Muscle of back (tissue), 11 donors: ENCODE measurements around the gene IGFBP2. TPM values are rescaled to one million over a fixed set of nuclear protein-coding genes. Genes with fewer than 3 reads are reported as not detected.
A peak's percentile ranks its signal among the peaks of the same experiment; 100 is the strongest.

Source experiments
- DNase-seq, 3 donors: peaks; one replicate each; pipeline versions ENCODE4 v3.0.0 to v3.0.0-alpha.2; 2013
- polyA plus RNA-seq, 10 donors: library from polyadenylated mRNA; unstranded; fragments of 120-200 nt; gene quantifications; one replicate each; pipeline ENCODE4 v1.2.1, GENCODE V29; 2013; ENCODE audit not compliant: insufficient read length in 10 of 10

IGFBP2 gene
- polyA plus RNA-seq, 10 donors, result 105 to 263 (median 161) TPM

DNA sequence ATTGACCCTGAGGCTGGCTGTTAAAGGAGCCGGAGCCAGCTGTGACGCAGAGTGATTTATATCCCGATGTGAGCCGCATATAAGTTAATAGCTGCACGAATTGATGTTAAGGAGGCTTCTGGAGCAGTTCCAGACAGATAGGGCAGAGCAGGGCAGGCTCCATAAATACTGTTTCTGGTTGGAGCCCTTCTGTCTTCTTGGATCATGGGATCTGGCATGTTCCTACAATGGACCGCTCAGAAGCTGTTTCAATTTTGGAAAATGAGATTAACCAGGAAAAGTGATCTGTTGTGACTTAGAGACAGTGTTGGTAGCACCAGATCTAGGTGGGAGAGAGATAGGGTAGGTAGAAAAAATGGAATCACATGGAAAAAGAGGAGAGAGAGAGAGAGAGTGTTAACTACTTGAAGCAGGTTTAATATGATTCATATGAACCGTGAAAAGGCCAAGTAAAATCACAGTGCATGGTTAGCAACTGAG lies 66.9 kb downstream of the IGFBP2 start:
- DNase-seq, result peak; percentile 65 to 80 (median 79)

DNA sequence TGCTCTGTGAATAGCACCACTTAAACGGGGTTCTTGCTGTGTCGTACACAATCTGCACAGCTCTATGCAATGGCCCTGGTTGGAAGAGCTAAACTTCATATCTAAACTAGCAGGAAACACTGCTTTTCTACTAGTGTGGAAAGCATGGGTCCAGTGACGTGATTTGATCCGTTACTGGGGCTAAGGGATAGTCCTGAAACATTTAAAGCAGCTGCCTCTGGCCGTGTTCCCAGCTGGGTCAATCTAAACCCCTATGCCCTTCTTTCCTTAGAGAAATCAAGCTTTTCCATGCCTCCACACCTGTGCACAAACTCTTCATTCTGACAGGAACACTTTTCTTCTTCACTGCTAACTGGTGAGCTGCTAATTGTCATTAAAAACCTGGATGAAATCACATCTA lies 67.6 kb downstream of the IGFBP2 start:
- DNase-seq, result peak in 1 of 3 donors; percentile 78

DNA sequence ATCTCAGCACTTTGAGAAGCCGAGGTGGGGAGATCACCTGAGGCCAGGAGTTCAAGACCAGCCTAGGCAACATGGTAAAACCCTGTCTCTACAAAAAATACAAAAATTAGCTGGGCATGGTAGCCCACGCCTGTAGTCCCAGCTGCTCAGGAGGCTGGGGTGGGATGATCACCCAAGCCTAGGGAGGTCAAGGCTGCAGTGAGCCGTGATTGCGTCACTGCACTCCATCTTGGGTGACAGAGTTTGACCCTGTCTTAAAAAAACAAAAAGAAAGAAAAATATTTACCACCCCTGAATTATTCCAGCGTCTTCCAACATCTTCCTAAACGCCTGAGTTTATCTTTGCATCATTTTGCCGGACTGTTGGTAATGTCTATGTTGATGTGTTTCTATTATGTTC lies 68.3 kb downstream of the IGFBP2 start:
- DNase-seq, result no peak

DNA sequence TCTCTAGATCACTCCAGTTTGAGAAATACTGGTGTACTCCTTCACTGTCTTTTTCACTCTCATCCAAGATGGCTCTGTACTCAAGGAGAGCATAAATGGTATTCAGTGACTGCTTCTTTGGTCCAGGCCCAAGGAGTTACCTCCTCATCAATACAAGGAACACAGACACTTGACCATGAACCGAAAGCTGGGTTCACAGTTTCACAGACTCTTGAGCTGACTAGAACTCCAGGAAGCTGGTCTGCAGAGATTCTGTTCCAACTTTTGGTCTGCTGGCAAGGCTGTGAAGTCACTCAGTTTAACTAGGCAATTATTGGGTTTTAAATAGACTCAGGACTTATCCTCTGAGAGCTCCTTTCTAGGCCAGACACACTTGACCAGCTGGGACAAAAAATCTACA lies 69.5 kb downstream of the IGFBP2 start:
- no peak for DNase-seq

DNA sequence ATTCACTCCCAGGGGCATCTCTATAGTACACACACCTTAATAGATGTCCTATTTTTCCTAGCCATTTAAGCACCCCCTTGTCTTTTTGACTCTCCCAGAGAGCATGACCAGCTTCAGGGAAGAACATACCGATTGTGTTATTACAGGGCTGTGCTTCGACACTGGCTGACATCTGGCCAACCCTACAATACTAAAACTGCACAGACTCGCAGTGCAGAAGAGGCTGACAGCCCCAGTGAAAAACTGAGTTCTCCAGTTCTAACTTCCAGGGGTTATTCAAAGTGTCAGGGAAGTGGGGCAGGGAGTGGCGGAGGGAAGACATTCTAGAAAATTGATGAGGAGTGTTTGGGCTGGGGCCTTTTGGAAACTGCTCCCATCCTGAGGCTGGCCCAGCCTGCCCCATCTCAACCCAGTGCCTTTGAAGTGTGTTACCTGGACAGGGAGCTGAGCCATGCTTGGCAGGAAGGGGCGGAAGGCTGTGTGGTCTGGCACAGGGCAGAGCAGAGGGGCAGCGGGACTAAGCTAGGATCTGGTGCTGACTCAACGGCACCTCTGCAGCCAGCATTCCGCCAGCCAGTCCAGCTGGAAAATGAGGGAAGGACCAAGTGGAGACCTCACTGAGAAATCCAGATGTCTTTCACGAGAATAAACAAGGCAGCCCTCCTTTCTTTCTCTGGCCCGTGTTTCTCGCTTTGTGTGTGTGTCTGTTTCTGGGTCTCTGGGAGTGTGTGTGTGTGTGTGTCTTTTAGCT lies 77.5 kb downstream of the IGFBP2 start:
- DNase-seq, result peak; percentile 74 to 94 (median 85)

DNA sequence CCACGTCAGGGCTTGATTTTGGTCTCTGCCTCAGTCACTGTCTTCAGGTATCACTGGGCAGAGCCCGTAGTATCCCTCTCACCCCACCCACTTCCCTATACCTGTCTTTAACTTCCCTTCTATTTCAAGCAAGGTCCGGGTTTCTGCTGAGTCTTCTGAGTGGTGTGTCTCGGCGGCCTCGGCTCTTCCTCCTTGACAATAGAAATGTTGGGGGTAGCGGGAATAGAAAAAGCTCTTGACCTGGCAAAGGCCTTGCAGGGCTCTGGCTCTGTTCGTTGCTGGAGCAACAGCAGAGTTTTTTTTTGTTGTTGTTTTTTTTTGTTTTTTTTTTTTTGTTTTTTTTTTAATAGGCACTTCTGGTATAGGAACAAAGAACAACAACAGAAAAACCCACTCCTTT lies 78.1 kb downstream of the IGFBP2 start:
- no peak for DNase-seq

DNA sequence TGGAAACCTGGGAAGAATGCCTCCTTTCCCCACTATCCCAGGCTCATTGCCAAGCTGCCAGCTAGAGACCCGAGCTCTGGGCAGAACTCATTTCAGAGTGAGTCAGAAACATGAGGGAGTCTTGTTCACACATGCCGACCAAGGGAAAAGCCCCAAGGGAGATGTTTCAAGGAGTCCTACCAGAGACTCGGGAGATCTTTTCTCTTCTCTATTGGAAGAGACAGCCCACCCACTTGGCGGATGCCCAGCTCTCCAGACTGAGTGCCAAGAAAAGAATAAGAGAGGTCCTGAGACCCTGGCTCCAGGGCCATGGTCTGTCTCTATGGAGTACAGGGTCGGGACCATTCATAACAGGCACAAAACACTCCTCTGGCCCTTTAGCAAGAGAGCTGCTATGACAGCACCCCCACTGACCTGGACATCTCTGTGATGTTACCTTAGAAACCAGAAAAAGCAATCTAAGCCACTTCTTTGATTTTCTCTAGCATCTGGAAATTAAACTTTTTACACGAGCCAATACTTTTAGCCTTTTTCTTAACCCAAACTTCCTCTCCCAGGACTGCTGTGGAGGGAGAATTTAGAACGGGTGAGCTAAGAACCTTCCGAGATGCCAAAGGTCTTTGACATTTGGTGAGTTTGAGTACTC lies 80.6 kb downstream of the IGFBP2 start:
- DNase-seq, result peak; percentile 74 to 93 (median 85)

Other genes starting within 250 kb of the IGFBP2 start
- 10 to 100 TPM; 17.4 to 24.0 (median 21.1) TPM for gene SMARCAL1, start 220.9 kb upstream of the IGFBP2 start, polyA plus RNA-seq
- gene RPL37A, start 134.6 kb upstream of the IGFBP2 start, polyA plus RNA-seq, result 1,000 to 10,000 TPM; 3,728 to 4,962 (median 4,180) TPM
- 100 to 1,000 TPM; 360 to 578 (median 472) TPM for gene IGFBP5, start 62.1 kb downstream of the IGFBP2 start, polyA plus RNA-seq
- gene TNP1, start 226.6 kb downstream of the IGFBP2 start, polyA plus RNA-seq, result under 1 TPM in 4 of 10 donors, not detected in 6; 0.63 to 0.90 (median 0.69) TPM